Activated T-helper 1 cell treated with anti-CD3 and anti-CD28 coated beads, Interleukin-2, amount 50 U/mL, for 16 hours (primary cell): ENCODE measurements around the gene ST3GAL3.

ENCODE experiments used
- DNase-seq, 2 donors: peaks; one replicate each; pipeline ENCODE4 v3.0.0-alpha.2; 2020; ENCODE audit warnings: low read depth in 1 of 2, low spot score in 1 of 2

Gene ST3GAL3

DNA sequence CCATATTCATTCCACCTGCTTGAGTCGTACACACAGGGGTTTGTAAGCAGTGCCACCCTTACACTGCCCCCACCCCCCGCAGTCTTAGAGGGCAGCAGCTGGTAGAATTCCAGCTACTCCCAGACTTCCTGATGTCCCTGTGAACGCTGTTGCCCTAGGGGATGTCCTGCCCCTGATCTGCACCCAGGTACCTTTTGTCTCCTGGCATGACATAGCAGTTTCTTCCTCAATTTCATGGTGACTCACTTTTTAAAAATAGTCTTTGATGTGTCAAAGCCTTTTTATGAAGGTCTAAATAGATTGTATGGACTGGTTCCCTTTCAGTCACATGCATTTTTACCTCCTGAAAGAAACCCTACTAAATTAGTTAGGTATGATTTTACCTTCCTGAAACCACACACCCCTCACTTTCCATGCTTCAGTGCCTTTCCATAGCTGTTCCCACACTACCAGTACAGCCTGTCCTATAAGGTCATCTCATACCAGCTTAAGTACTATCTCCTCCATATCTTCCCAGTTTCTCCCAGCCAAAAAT lies 76.4 kb downstream of the ST3GAL3 start:
- DNase-seq = no peak

DNA sequence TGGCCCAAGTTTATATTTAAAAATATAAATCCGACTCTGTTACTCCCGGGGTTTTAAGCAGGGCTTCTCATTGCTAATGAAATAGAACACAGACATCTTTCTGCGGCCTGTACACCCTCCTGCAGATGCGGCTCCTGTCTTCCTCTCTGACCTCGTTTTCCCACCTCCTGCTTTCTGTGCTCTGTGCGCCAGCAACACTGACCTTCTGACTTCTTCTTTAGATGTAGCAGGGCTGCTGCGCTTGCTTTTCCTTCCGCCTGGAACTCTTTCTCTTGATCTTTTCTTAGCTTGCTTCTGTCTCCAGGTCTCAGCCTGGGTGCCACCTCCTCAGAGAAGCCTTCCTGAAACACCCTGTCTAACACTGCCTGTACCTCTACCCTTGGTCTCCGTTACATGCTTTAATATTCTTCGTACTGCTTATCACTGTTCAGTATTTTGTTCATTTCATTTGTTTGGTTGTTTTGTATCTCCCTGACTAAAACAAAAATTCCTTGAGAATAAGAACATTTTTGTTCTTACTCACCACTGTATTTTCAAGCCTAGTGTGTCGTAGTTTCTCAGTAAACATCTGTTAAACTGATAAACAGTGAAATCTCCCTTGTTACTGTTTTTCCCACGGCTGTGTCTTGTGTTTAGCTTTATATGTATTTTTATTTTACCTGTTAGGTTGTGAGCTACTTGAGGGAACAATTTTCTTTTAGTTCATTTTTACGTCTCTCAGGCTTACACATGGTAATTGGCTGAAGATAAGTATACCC lies 79.0 kb downstream of the ST3GAL3 start:
- no peak for DNase-seq

DNA sequence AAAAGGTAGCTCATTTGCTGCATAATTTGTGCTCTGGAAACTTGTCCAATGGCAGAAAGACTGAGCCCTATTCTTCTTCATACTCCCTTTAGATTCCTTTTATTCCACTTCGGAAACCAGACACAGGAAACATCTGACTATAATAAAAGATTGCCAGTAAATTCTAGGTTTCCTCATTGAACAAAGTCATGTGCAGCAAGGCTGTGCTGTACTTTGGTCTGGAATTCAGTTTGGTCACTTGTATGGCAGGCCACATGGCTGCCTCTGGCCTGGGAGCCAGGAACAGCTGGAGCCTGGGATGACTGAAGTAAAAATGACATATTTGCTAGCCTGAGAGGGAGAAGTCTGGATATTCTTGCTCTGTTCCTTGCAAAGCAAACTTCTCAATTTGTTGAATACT lies 79.6 kb downstream of the ST3GAL3 start:
- DNase-seq = no peak

DNA sequence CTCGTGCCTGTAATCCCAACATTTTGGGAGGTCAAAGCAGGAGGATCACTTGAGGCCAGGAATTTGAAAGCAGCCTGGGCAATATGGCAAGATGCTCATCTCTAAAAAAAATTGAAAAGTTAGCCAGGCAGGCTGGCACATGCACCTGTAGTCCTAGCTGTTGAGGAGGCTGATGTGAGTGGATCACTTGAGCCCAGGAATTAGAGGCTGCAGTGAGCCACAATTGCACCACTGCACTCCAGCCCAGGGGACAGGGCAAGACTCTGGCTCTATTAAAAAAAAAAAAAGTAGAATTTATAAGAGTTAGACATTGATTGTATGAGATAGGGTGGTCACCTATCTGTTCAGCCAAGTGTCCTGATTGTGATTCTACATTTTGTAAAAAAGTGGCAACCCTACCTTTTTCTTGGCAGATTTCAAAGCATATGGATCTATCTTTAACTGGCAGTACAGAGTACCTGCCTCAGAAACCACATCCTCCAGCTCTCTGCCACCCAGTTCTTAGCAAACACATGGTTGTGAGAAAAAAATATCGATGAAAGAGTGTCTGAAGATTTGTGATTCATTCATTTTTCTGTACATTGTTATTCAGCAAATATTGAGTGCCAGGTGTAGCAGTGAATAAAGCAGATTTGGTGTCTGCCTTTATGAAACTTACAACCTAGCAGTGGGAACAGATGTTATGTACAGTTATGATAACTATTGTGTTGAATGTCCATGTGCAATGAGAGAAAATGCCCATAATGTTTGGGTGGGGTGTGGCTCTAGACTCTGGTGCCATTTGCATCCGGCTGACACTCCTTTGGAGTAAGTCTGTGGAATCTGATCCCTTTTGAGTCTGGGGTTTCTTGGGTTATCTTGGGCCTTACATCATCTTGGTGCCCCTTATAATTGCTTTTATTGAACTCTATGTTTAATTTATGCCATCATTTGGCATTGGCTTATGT lies 82.5 kb downstream of the ST3GAL3 start:
- DNase-seq = no peak

DNA sequence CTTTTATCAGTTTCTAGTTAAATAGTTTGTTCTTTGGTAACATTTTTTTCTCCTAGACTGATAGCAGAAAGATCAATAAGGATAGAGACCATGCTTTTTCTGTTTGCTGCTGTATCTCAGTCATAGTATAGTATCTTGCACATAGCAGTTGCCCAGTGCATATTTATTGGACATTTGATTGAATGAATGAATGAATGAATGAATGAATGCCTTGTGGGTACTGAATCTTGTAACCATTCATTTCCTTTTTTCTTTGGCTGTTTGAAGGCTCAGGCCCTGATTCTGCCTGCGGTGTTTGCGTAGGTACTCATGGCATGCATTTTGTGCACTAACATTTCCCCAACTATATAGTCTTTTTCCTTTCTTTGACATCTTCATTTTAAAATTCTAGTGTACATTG lies 83.9 kb downstream of the ST3GAL3 start:
- no peak for DNase-seq

DNA sequence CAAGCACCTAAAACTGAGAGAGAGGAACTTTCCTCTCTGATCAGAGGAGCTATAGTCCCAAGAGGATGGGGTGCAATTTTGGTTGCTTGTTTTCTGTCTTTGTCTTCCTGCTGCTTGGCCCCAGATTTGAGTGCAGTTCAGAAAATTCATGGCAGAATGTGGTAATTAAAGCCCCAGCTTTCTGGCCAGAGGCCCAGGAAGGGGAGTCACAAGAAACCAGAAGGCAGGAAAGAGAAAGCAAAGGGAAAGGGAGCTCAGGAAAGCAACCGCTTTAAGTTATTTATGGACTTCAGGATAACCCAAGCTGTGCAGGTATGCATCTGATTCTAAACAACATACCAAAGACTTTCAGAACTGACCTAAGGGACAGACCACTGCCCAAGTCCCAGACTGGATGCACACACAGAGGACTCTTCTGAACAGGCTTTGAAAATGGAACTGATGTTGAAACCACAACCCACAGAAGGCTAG lies 88.8 kb downstream of the ST3GAL3 start:
- DNase-seq = no peak

DNA sequence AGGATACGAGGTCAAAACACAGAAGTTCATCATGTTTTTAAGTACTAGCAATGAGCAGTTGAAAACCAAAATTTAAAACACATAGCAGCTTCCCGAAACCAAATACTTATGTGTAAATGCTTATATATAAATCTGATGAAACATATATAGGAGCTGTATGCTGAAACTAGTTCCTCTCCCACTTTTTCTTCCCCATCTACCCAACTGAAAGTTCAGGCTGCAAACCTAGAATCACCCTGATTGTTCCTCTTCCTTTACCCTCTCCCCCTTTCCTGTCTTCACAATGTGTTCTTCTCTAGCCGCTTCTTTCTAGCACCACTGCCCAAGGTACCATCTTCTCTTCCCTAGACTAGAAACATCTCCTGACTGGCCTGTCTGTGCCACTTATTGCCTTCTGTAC lies 90.6 kb downstream of the ST3GAL3 start:
- DNase-seq = no peak

DNA sequence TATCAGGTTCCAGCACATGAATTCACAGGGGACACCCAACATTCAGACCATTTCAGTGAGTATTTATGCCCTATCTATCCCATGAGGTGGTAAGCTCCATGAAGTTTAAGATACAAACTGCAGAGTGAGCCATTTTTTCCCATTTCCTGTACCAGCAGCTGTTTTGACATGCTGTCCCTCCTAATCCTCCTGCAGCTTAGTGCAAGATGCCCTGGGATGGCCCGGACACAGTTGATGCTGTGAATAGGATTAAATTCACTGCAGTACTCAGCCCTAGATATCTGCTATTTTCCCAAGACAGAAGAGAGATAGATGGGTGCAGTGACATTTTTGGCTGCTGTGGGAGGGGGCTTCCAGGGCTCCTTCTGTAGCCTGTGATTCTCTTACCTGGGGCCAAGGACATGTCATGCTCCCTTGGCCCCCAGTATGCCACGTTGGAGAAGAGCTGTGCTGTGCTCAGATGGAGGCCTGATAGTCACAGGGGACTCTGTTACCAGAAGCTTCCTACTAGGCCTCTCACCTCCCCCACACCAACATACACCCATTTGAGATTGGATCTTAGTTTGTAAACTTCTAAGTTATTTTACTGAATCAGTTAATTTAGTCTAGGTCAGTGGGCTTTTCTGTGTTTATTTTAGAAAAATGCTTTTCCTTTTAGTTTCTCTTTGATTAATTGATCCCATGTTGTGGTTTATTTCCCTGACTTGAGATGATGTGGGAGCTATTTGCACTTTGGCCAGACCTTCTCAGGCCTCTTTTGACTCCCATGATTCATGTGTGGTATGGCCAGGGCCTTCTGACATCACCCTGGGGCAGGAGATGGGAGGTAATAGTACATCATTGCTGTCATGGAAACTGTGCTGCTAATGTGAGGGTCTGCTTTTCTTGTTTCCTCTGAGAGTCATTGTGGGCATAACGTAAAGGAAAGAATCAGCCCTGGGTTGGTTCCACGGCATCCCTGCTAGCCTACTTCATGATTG lies 92.6 kb downstream of the ST3GAL3 start:
- no peak for DNase-seq

DNA sequence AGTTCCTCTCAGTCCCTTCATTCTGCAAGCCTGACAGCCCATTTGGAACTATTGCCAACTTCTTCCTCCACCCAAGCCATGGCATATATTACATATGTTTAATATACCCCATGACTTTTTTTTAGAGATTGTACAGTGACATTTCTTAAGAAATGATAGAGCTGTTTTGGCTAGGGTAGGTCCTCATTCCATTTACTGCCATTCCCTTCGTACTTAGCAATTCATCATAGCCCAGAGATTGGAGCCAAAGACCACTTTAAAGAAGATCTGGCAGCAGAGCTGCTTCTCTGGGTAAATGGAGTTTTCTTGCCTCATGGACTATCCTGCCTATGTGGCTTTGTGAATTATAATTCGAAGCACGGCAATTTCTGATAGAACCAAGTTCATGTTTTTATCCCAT lies 93.4 kb downstream of the ST3GAL3 start:
- no peak for DNase-seq

DNA sequence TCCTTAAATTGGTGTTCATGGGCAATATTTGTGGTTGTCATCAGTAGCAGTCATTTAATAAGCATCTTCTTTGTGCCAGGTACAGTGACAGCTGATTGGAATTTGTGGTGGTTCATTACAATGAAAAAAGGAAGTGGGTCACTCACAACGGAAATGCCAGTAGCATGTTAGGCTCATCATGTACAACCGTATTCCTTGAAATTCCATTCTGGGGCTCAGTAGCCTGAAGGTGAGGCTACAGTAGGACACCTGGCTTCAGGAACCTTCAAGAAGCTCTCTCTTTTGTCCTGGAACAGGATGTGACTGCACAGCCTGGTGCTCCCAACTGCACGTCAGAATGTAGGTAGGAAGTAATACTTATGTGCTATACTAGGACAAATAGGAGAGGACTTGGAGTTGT lies 93.9 kb downstream of the ST3GAL3 start:
- DNase-seq = no peak

DNA sequence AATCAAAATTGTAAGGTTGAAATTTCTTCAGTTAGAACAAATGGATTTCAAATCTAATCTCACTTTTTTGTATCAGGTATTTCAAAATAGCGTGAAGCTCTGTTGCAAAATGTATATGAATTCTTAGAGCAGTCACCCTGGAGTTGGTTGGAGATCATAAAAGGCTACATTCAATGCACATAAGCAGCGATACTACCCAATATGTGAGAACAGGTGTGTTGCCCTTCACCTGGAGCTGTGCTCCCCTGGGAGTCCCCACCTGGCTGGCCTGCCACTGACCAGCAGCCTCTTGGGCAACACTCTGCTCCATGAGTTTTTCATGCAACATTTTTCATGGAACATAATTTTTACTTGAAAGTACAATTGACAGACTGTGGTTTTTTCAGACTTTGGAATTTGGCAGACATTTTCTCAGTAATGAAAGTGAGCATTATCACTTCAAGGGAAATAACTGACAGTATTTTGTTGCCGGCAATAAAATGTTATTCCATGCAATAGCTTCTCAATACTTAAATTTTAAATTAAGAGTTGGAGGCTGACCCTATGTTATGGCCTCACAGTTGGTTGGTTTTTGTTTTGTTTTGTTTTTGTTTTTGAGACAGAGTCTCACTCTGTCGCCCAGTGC lies 95.1 kb downstream of the ST3GAL3 start:
- DNase-seq = no peak

DNA sequence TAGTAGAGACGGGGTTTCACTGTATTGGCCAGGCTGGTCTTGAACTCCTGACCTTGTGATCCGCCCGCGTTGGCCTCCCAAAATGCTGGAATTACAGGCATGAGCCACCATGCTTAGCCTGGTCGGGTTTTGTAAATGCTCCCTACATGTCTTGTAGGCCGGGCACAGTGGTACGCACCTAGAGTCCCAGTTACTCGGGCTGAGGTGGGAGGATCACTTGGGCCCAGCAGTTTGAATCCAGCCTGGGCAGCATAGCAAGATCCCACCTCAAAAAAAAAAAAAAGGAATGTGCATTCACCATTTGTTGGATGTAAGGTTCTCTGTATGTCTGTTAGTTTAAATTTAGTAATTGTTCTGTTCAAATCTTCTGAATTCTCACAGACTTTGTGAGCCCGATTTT lies 95.8 kb downstream of the ST3GAL3 start:
- no peak for DNase-seq

DNA sequence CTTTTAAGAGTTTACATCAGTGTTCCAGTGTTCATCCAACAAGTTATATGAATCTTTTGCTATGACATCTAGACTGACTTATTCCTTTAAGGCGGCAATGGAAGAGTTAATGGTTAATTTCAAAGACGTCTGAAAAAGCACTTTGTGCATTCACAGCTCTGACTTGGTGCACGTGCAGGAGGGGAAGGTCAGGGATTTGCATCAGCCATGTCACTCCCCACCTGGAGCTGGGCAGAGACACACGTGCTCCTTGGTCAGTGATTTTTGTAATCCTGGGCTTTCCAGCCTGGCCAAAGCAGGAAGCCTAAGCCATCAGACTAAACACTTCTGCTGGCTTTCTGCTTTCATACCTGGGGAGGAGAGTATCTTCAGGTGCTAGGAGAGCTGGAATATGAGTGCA lies 96.3 kb downstream of the ST3GAL3 start:
- no peak for DNase-seq

DNA sequence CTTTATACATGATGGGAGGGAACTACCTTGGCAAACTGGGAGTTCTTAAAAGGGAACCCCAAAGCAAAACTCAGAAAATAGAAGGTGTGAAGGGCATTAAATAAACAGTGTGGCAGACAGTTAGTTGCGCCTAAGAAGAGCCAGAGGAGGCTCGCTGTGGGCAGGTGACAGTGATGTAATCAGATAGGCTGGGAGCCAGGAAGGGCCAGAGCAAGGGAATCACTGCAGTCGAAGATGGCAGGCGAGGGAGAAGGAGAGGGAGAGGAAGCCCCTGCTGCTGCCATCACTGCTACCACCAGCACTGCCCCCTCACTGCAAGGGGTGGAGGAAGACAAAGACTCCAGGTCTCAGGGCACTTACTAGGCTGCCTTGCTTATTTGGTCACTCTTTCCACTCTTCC lies 97.2 kb downstream of the ST3GAL3 start:
- no peak for DNase-seq

DNA sequence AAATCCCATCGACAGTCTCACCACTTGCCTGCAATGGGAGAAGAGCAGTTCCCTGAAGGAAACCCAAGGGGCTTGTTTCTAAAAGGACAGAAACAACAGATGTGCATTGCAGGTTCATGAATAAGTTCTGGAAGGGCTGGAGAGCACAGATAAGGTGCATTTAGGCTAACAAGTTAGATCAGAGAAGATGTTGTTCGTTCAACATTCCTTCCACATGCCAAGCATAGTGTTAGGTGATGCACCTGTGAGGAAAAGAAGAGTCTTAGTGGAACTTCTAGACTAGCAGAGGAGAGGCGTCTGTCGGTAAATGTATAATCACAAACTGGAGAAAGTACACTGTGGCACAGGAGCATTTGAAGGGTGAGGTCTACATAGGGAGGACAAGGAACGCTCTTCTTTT lies 98.0 kb downstream of the ST3GAL3 start:
- DNase-seq = no peak

DNA sequence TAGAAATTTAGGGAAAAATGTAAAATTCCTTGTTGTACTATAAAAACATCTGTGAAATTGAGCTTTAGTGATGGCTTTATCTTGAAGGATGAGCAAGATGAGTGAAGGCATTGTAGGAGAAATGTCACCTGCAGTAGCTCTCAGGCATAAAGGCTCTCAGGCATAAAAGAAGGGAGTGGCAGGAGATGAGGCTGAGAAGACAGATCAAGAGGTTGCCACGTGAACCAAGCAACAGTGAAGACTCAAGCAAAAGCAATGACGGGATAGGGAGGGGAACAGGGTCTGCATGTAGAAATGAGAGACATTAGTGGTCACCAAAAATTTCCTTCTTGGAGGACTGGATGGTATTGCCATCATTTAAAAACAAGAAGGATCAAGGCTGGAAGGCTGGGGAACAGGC lies 98.8 kb downstream of the ST3GAL3 start:
- DNase-seq = no peak

DNA sequence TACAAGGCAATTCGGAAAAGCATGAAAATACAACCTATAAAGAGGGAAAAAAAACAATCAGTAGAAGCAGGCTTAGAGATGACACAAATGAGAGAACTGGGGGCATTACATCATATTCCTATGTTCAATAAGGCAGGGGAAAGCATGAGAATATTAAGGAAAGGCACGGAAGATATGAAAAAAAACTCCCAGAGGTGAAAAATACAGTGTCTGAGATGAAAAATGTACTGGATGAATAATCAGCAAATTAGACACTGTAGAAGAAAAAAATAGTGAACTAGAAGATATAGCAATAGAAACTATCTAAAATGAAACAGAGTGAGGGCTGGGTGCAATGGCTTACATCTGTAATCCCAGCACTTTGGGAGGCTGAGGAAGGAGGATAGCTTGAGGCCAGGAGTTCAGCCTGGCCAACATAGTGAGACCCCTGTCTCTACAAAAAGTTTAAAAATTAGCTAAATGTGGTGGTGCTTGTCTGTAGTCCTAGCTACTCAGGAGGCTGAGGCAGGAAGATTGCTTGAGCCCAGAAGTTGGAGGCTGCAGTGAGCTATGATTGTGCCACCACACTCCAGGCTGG lies 101.8 kb downstream of the ST3GAL3 start:
- no peak for DNase-seq

DNA sequence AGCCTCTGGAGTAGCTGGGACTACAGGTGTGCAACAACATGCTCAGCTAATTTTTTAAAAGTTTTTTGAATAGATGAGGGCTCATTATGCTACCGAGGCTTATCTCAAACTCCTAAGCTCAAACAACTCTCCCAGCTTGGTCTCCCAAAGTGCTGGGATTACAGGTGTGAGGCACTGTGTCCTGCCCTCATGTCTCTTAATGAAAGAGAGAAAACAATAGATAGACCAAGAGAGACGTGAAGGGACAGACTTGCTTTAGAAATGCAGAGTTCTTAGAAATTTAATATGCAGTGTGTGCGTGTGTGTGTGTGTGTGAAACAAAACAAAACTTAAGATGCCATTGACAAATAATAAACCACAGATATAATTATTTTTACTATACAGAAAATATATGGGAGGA lies 105.2 kb downstream of the ST3GAL3 start:
- no peak for DNase-seq

DNA sequence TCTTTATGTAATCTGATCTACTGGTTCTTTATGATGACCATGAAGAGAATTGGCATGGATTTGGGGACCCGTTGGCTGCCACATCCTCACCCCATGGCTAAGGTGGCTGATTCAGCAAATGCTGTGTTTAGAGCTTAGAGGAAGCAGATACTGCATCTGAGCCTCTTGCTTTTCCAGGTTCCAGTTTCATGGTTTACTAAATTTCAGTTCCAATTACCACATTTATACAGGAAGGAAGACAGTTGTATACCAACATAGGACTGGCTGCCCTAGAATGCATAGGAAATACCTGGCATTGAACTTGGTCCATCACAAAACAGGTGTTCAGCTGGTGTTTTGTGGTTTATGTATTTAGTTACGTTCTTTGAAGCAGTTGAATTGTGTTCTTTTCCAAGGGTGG lies 107.1 kb downstream of the ST3GAL3 start:
- DNase-seq = no peak

DNA sequence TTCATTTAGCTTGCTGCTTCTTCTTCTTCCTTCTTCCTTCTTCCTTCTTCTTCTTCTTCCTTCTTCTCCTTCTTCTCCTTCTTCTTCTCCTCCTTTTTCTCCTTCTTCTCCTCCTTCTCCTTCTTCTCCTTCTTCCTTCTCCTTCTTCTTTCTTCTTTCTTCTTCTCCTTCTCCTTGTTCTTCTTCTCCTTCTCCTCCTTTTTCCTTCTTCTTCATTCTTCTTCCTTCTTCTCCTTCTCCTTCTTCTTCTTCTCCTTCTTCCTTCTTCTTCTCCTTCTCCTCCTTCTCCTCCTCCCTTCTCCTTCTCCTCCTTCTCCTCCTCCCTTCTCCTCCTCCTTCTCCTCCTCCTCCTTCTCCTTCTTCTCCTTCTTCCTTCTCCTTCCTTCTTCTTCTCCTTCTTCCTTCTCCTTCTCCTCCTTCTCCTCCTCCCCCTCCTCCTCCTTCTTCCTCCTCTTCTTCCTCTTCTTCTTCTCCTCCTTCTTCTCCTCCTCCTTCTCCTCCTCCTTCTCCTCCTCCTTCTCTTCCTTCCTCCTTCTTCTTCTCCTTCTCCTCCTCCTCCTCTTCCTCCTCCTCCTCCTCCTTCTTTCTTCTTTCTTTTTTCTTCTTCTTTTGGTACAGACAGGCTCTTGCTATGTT lies 110.1 kb downstream of the ST3GAL3 start:
- DNase-seq = no peak
